ENCODE results near the gene PCBP3. TPM values are rescaled to one million over a fixed set of nuclear protein-coding genes. Genes with fewer than 3 reads are reported as not detected.

PCBP3 gene
- total RNA-seq, 1 donor from 2014 or later = 8.2 TPM

- no peaks in the 10 kb centered on the region for H3K27me3 Mint-ChIP-seq (ENCODE audit: insufficient read depth)
- H3K9me3 Mint-ChIP-seq = peaks cover 8% of the 10 kb centered on the region
- H3K4me3 Mint-ChIP-seq = peak overlapping the region; percentile 60
- peaks cover 36% of the 10 kb centered on the region for H3K4me1 Mint-ChIP-seq (ENCODE audit: low read depth)
- H3K36me3 Mint-ChIP-seq (ENCODE audit: low read depth) = no peaks in the 10 kb centered on the region
- peak overlapping the region; percentile 95 for H3K27ac Mint-ChIP-seq
- no peak for DNase-seq (ENCODE audit: low spot score)
- intact Hi-C loops (cut with micrococcal nuclease) = loop anchor here (1.0 to 5.0 kb wide), 6 partner anchors 27 to 217 kb away; no protein-coding TSS in a partner anchor
These were observed 124.7 kb downstream of the PCBP3 start for GRCh38 chr21:45768011-45768739.

- H3K27me3 Mint-ChIP-seq (ENCODE audit: insufficient read depth) = no peaks in the 10 kb centered on the region
- H3K4me3 Mint-ChIP-seq = peak overlapping the region; percentile 25
- DNase-seq (ENCODE audit: low spot score) = no peak
- peak overlapping the region; percentile 95 for H3K27ac Mint-ChIP-seq
- intact Hi-C loops (cut with micrococcal nuclease) = loop anchor here (1.0 to 5.0 kb wide), 6 partner anchors 27 to 217 kb away; no protein-coding TSS in a partner anchor
- peaks cover 36% of the 10 kb centered on the region for H3K4me1 Mint-ChIP-seq (ENCODE audit: low read depth)
- peaks cover 9% of the 10 kb centered on the region for H3K9me3 Mint-ChIP-seq
- H3K36me3 Mint-ChIP-seq (ENCODE audit: low read depth) = no peaks in the 10 kb centered on the region
These were observed 125.2 kb downstream of the PCBP3 start for GRCh38 chr21:45768740-45769048.

GRCh38 chr21:45769294-45769693 is 125.8 kb downstream of the PCBP3 start:
- H3K4me1 Mint-ChIP-seq (ENCODE audit: low read depth) = peaks cover 36% of the 10 kb centered on the region
- intact Hi-C loops (cut with micrococcal nuclease) = loop anchor here (5.0 kb wide), 1 partner anchor 72 kb away; no protein-coding TSS in a partner anchor
- H3K9me3 Mint-ChIP-seq = peaks cover 9% of the 10 kb centered on the region
- H3K36me3 Mint-ChIP-seq (ENCODE audit: low read depth) = no peaks in the 10 kb centered on the region
- no peak for DNase-seq (ENCODE audit: low spot score)
- H3K27me3 Mint-ChIP-seq (ENCODE audit: insufficient read depth) = no peaks in the 10 kb centered on the region
- H3K4me3 Mint-ChIP-seq = peak overlapping the region; percentile 25
- peak overlapping the region; percentile 95 for H3K27ac Mint-ChIP-seq

- peaks cover 11% of the 10 kb centered on the region for H3K9me3 Mint-ChIP-seq
- H3K36me3 Mint-ChIP-seq (ENCODE audit: low read depth) = peaks cover 3% of the 10 kb centered on the region
- DNase-seq (ENCODE audit: low spot score) = no peak
- H3K27me3 Mint-ChIP-seq (ENCODE audit: insufficient read depth) = peaks cover 6% of the 10 kb centered on the region
- peak overlapping the region; percentile 4 for H3K4me3 Mint-ChIP-seq
- peaks cover 36% of the 10 kb centered on the region for H3K4me1 Mint-ChIP-seq (ENCODE audit: low read depth)
- intact Hi-C loops (cut with micrococcal nuclease) = loop anchor here (5.0 kb wide), 1 partner anchor 73 kb away; no protein-coding TSS in a partner anchor
- peak overlapping the region; percentile 95 for H3K27ac Mint-ChIP-seq
These were observed 126.4 kb downstream of the PCBP3 start for GRCh38 chr21:45769896-45770295.

GRCh38 chr21:45772180-45772579 is 128.7 kb downstream of the PCBP3 start:
- peaks cover 19% of the 10 kb centered on the region for H3K9me3 Mint-ChIP-seq
- H3K4me3 Mint-ChIP-seq = no peak overlapping the region
- H3K27me3 Mint-ChIP-seq (ENCODE audit: insufficient read depth) = peaks cover 12% of the 10 kb centered on the region
- DNase-seq (ENCODE audit: low spot score) = no peak
- intact Hi-C loops (cut with micrococcal nuclease) = no loop called here
- H3K36me3 Mint-ChIP-seq (ENCODE audit: low read depth) = peaks cover 7% of the 10 kb centered on the region
- H3K27ac Mint-ChIP-seq = no peak overlapping the region
- peaks cover 26% of the 10 kb centered on the region for H3K4me1 Mint-ChIP-seq (ENCODE audit: low read depth)

- intact Hi-C loops (cut with micrococcal nuclease) = no loop called here
- H3K4me1 Mint-ChIP-seq (ENCODE audit: low read depth) = peaks cover 5% of the 10 kb centered on the region
These were observed 130.8 kb downstream of the PCBP3 start for GRCh38 chr21:45774291-45774690.

GRCh38 chr21:45776971-45777370 is 133.4 kb downstream of the PCBP3 start:
- no peak for DNase-seq (ENCODE audit: low spot score)
- Mint-ChIP-seq H3K4me3 (no peak overlapping the region), H3K4me1 (ENCODE audit: low read depth) (no peaks in the 10 kb centered on the region), H3K27me3 (ENCODE audit: insufficient read depth) (peaks cover 12% of the 10 kb centered on the region), H3K36me3 (ENCODE audit: low read depth) (peaks cover 7% of the 10 kb centered on the region), H3K9me3 (peaks cover 34% of the 10 kb centered on the region), H3K27ac (no peak overlapping the region)
- intact Hi-C loops (cut with micrococcal nuclease) = no loop called here

More at GRCh38 chr21:45774291-45774690, 130.8 kb downstream of the PCBP3 start:
- H3K27me3 Mint-ChIP-seq (ENCODE audit: insufficient read depth) = peaks cover 12% of the 10 kb centered on the region
- peaks cover 7% of the 10 kb centered on the region for H3K36me3 Mint-ChIP-seq (ENCODE audit: low read depth)
- no peak overlapping the region for H3K27ac Mint-ChIP-seq
- DNase-seq (ENCODE audit: low spot score) = no peak
- H3K4me3 Mint-ChIP-seq = no peak overlapping the region
- peaks cover 32% of the 10 kb centered on the region for H3K9me3 Mint-ChIP-seq

- DNase-seq (ENCODE audit: low spot score) = no peak
- intact Hi-C loops (cut with micrococcal nuclease) = no loop called here
- Mint-ChIP-seq H3K27me3 (ENCODE audit: insufficient read depth) (peaks cover 12% of the 10 kb centered on the region), H3K36me3 (ENCODE audit: low read depth) (peaks cover 7% of the 10 kb centered on the region), H3K27ac (no peak overlapping the region), H3K4me3 (no peak overlapping the region), H3K9me3 (peaks cover 27% of the 10 kb centered on the region), H3K4me1 (ENCODE audit: low read depth) (no peaks in the 10 kb centered on the region)
These were observed 135.2 kb downstream of the PCBP3 start for GRCh38 chr21:45778686-45779085.

GRCh38 chr21:45779226-45779625 is 135.7 kb downstream of the PCBP3 start:
- no peak overlapping the region for H3K27ac Mint-ChIP-seq
- H3K4me1 Mint-ChIP-seq (ENCODE audit: low read depth) = no peaks in the 10 kb centered on the region
- peaks cover 27% of the 10 kb centered on the region for H3K9me3 Mint-ChIP-seq
- H3K36me3 Mint-ChIP-seq (ENCODE audit: low read depth) = peaks cover 7% of the 10 kb centered on the region
- H3K27me3 Mint-ChIP-seq (ENCODE audit: insufficient read depth) = peaks cover 12% of the 10 kb centered on the region
- no peak for DNase-seq (ENCODE audit: low spot score)
- H3K4me3 Mint-ChIP-seq = no peak overlapping the region
- intact Hi-C loops (cut with micrococcal nuclease) = no loop called here

GRCh38 chr21:45780647-45781046 is 137.1 kb downstream of the PCBP3 start:
- H3K9me3 Mint-ChIP-seq = peaks cover 24% of the 10 kb centered on the region
- peaks cover 6% of the 10 kb centered on the region for H3K27me3 Mint-ChIP-seq (ENCODE audit: insufficient read depth)
- H3K36me3 Mint-ChIP-seq (ENCODE audit: low read depth) = peaks cover 4% of the 10 kb centered on the region
- H3K4me3 Mint-ChIP-seq = no peak overlapping the region
- no peaks in the 10 kb centered on the region for H3K4me1 Mint-ChIP-seq (ENCODE audit: low read depth)
- no peak for DNase-seq (ENCODE audit: low spot score)
- intact Hi-C loops (cut with micrococcal nuclease) = no loop called here
- H3K27ac Mint-ChIP-seq = no peak overlapping the region

- Mint-ChIP-seq H3K27ac (no peak overlapping the region), H3K36me3 (ENCODE audit: low read depth) (peaks cover 2% of the 10 kb centered on the region), H3K27me3 (ENCODE audit: insufficient read depth) (peaks cover 3% of the 10 kb centered on the region), H3K9me3 (peaks cover 21% of the 10 kb centered on the region), H3K4me1 (ENCODE audit: low read depth) (no peaks in the 10 kb centered on the region), H3K4me3 (no peak overlapping the region)
- intact Hi-C loops (cut with micrococcal nuclease) = no loop called here
- no peak for DNase-seq (ENCODE audit: low spot score)
These were observed 138.2 kb downstream of the PCBP3 start for GRCh38 chr21:45781741-45782140.

GRCh38 chr21:45786660-45787059 is 143.1 kb downstream of the PCBP3 start:
- Mint-ChIP-seq H3K27me3 (ENCODE audit: insufficient read depth) (no peaks in the 10 kb centered on the region), H3K4me3 (no peak overlapping the region), H3K27ac (no peak overlapping the region), H3K4me1 (ENCODE audit: low read depth) (no peaks in the 10 kb centered on the region), H3K9me3 (no peaks in the 10 kb centered on the region), H3K36me3 (ENCODE audit: low read depth) (no peaks in the 10 kb centered on the region)
- intact Hi-C loops (cut with micrococcal nuclease) = no loop called here
- no peak for DNase-seq (ENCODE audit: low spot score)

GRCh38 chr21:45787371-45787770 is 143.8 kb downstream of the PCBP3 start:
- no peaks in the 10 kb centered on the region for H3K4me1 Mint-ChIP-seq (ENCODE audit: low read depth)
- intact Hi-C loops (cut with micrococcal nuclease) = no loop called here
- no peak overlapping the region for H3K27ac Mint-ChIP-seq
- H3K36me3 Mint-ChIP-seq (ENCODE audit: low read depth) = no peaks in the 10 kb centered on the region
- H3K27me3 Mint-ChIP-seq (ENCODE audit: insufficient read depth) = no peaks in the 10 kb centered on the region
- no peak for DNase-seq (ENCODE audit: low spot score)
- H3K4me3 Mint-ChIP-seq = no peak overlapping the region
- H3K9me3 Mint-ChIP-seq = no peaks in the 10 kb centered on the region

Data from activated T-helper 1 cell treated with anti-CD3 and anti-CD28 coated beads, Interleukin-12 subunit alpha, Interleukin-12 subunit beta, Interleukin-2, Interleukin-4 antibody, amounts not matched to agents 30 ng/mL and 10 ng/mL and 1 ng/mL, durations not matched to agents 14 hours and 24 hours and 36 hours (primary cell).